Transverse colon (tissue), 4 donors: ENCODE data around the gene IBA57. TPM values are rescaled to one million over a fixed set of nuclear protein-coding genes. Genes with fewer than 3 reads are reported as not detected.
A peak's percentile ranks its signal among the peaks of the same experiment; 100 is the strongest.

Experiments used
- DNase-seq: peaks from one replicate; pipeline ENCODE4 v3.0.0-alpha.2; 2019
- H3K27ac ChIP-seq, 4 donors: fragments of 200-600 bp; sonication (generic); 2 replicates each; pipeline ENCODE4 v1.5.1; 2016 to 2018; ENCODE audit warnings: inconsistent platforms in 4 of 4
- H3K27me3 ChIP-seq: fragments of 200-600 bp; sonication (generic); 2 replicates; pipeline ENCODE4 v1.5.1; 2017; ENCODE audit warnings: inconsistent platforms
- H3K36me3 ChIP-seq, 4 donors: fragments of 200-600 bp; sonication (generic); 2 replicates each; pipeline ENCODE4 v1.5.1; 2017 to 2019; ENCODE audit warnings: inconsistent platforms in 4 of 4
- H3K4me1 ChIP-seq, 4 donors: fragments of 200-600 bp; sonication (generic); 2 replicates each; pipeline ENCODE4 v1.5.1; 2017 to 2020; ENCODE audit warnings: inconsistent platforms in 4 of 4
- H3K4me3 ChIP-seq, 4 donors: fragments of 200-600 bp; sonication (generic); 1 replicate in 1 of 4; 2 replicates in 3 of 4; pipeline versions ENCODE4 v1.5.1 to v1.6.1; 2017 to 2019; ENCODE audit warnings: inconsistent platforms in 4 of 4
- H3K9me3 ChIP-seq, 2 donors: fragments of 200-600 bp; sonication (generic); 2 replicates each; pipeline ENCODE4 v1.5.1; 2017 to 2019; ENCODE audit warnings: inconsistent platforms in 2 of 2
- CTCF ChIP-seq, 5 experiments: fragments of 200-600 bp in 3 of 5; fragments of 450-650 bp in 2 of 5; sonication (generic) in 3 of 5; IDR thresholded peaks; 1 replicate in 2 of 5; 2 replicates in 3 of 5; pipeline ENCODE4 v1.5.1; 2016 to 2017; ENCODE audit warnings: antibody characterized with exemption in 5 of 5, inconsistent platforms in 3 of 5, mild to moderate bottlenecking in 2 of 5, moderate library complexity in 1 of 5
- EP300 ChIP-seq: sonication (generic); formaldehyde crosslinking; IDR thresholded peaks from one replicate; pipeline ENCODE4 v1.6.1; 2017; ENCODE audit warnings: antibody characterized with exemption, low read depth
- POLR2A ChIP-seq: fragments of 450-650 bp; IDR thresholded peaks from one replicate; pipeline ENCODE4 v1.6.1; 2016; ENCODE audit warnings: antibody characterized with exemption, mild to moderate bottlenecking, moderate library complexity
- POLR2AphosphoS5 ChIP-seq, 3 donors: sonication (generic); formaldehyde crosslinking; IDR thresholded peaks; one replicate each; pipeline ENCODE4 v1.6.1; 2016; ENCODE audit warnings: antibody characterized with exemption in 3 of 3
- whole genome bisulfite sequencing, 2 donors: methylation state at CpG; one replicate each; pipeline ENCODE4 v1.1.5; 2018; ENCODE audit warnings: low coverage in 1 of 2; 5-methylcytosine and 5-hydroxymethylcytosine counted together
- in situ Hi-C, 4 donors: fragments of 200-750 bp; cut with MboI; loops; one replicate each; pipeline versions ENCODE4 v1.15.0 to v1.15.1; 2017; ENCODE audit warnings: low sequenced_read_pairs in 3 of 4, low pct_ligation_motif_present in 1 of 4, low pct_unique_long_range_greater_than_20kb in 1 of 4
- intact Hi-C: fragments of 100-400 bp; cut with DNase I; formaldehyde crosslinking; loops from one replicate; pipeline ENCODE4 v1.15.1; 2023; ENCODE audit warnings: low total_unique reads
- total RNA-seq, 4 donors: library from RNA; depleted of rRNA; stranded (reverse); fragments of >200 nt; gene quantifications; one replicate each; pipeline ENCODE4 v1.1.0, GENCODE V29; 2016

IBA57 gene
- total RNA-seq, 4 donors from 2014 or later: 7.5 to 13.5 (median 10.4) TPM

- peak overlapping the region in 1 of 4 donors; percentile 24 for H3K4me3 ChIP-seq
These were observed 14.3 kb upstream of the IBA57 start for GRCh38 chr1:228151180-228151925.

DNA sequence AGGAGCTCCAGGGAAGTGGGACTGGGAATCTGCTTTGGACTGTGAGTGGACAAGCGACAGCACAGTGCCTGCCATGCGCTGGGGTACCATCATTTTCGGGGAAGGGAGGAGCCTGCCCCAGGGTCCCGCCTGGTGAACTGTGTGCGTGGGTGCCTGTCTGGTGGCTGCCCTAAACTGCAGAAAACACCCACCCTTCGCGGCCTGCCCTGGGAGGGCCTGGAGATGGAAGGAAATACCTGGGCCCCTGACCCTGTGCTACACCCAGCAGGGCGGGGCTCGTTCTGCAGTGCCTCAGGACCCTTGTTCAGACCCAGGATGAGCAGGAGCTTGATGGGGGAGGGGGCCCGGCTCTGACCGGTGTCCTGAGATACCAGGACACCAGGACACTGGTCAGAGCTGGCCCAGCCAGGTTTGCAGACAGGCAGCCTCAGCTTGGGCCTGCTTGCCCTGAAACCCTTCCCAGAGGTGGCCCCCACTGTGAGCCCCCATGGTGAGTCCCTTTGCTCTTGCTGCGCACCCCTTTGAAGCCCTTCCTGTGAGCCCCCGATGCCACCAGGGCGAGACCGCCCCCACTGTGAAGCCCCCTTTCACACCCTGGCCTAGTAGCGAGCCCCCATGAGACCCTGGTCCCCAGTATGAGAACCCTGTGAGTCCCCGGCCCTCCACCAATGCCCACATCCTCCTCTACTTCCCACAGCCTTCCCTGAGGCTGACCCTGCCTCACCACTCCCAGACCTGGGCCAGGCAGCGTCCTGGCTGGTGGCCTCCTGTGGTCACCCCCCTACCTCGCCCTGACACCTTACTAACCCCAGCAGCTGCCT is 13.3 kb upstream of the IBA57 start:
- no peak for DNase-seq
- 82 to 87% methylated on average over 2 to 17 of the region's 19 CpGs for WGBS, 2 donors
- no peaks in the 10 kb centered on the region for H3K27me3 ChIP-seq
- H3K9me3 ChIP-seq: no peaks in the 10 kb centered on the region
- no peak for TF ChIP-seq POLR2AphosphoS5 (IDR thresholded peaks at IDR 0.05)
- TF ChIP-seq POLR2A: no peak
- TF ChIP-seq EP300: no peak
- TF ChIP-seq CTCF (IDR thresholded peaks at IDR 0.05): no peak
- intact Hi-C loops: no loop called here
- no peak overlapping the region for H3K4me3 ChIP-seq
- peak overlapping the region in 2 of 4 donors; percentile 88 to 97 for H3K27ac ChIP-seq
- no peaks in the 10 kb centered on the region for H3K36me3 ChIP-seq
- H3K4me1 ChIP-seq: peaks cover 5 to 34% (median 26%) of the 10 kb centered on the region in 4 donors
- in situ Hi-C loops: no loop called here

More at GRCh38 chr1:228151180-228151925, 14.3 kb upstream of the IBA57 start:
- peak; percentile 7 for DNase-seq
- Histone ChIP-seq H3K36me3 (no peaks in the 10 kb centered on the region), H3K27me3 (no peaks in the 10 kb centered on the region), H3K9me3 (no peaks in the 10 kb centered on the region), H3K27ac (peak overlapping the region; percentile 77 to 97 (median 84)), H3K4me1 (peaks cover 5 to 34% (median 26%) of the 10 kb centered on the region in 4 donors)
- intact Hi-C loops: no loop called here
- TF ChIP-seq POLR2AphosphoS5 (IDR thresholded peaks at IDR 0.05) (no peak), EP300 (no peak), CTCF (IDR thresholded peaks at IDR 0.05) (no peak), POLR2A (no peak)
- in situ Hi-C loops: no loop called here
- 65% methylated on average over 11 of the region's 12 CpGs; no CpG with 5 or more reads in 1 of the 2 donors for WGBS, 2 donors

DNA sequence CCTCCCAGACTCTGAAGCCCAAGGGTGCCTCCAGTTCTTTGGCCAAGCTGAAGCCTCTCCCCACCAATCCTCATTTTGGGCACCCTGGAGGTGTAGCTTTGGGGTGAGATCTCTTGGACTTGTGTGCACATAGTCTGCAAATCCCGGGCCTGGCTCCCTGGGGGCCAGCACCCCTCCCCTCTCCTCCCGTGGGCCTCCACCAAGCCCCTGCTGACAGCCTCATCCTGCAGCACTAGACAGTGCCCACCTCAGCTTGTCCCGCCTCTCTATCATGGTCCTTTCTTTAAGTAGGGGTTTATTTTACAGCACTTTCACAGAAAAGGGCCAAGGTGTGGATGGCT is 12.7 kb upstream of the IBA57 start:
- in situ Hi-C loops: no loop called here
- H3K27ac ChIP-seq: peak overlapping the region in 1 of 4 donors; percentile 97
- no peaks in the 10 kb centered on the region for H3K9me3 ChIP-seq
- H3K4me1 ChIP-seq: peaks cover 5 to 34% (median 26%) of the 10 kb centered on the region in 4 donors
- 78% methylated on average over 3 of the region's 3 CpGs; no CpG with 5 or more reads in 1 of the 2 donors for WGBS, 2 donors
- no peak for DNase-seq
- no peaks in the 10 kb centered on the region for H3K36me3 ChIP-seq
- TF ChIP-seq POLR2AphosphoS5 (IDR thresholded peaks at IDR 0.05) (no peak), CTCF (IDR thresholded peaks at IDR 0.05) (no peak), POLR2A (no peak), EP300 (no peak)
- H3K27me3 ChIP-seq: no peaks in the 10 kb centered on the region
- intact Hi-C loops: no loop called here
- H3K4me3 ChIP-seq: no peak overlapping the region

DNA sequence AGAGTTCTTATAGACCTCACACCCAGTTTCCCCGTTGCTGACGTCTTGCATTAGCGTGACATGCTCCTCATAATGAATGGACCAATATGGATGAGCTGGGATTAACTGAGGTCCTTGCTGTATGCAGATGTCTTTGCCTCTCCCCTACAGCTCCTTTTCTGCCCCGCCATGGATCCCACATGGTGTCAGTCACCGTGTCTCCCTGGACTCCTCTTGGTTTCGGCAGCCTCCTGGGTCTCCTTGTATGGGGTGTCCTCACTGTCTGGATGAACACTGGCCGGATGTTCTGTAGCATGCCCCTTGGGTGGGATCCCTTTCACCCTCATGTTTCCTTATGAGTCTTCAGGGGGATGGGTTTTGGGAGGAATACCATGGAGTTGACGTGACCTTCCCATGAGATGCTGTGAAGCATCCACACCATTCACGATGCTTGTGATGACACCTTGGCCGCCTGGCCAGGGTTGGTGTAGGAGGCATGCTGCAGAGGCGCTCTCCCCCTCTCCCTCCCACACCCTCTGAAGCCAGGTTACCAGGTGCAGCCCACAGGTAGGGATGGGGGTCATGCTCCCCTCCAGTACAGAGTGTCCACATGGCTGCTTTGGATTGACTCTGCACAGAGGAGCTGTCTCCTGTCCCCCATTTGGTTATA is 11.5 kb upstream of the IBA57 start:
- TF ChIP-seq POLR2AphosphoS5 (IDR thresholded peaks at IDR 0.05) (no peak), CTCF (IDR thresholded peaks at IDR 0.05) (no peak), POLR2A (no peak), EP300 (no peak)
- in situ Hi-C loops: no loop called here
- no peaks in the 10 kb centered on the region for H3K36me3 ChIP-seq
- WGBS, 2 donors: 77 to 86% methylated on average over 3 to 11 of the region's 11 CpGs
- peaks cover 5 to 26% (median 22%) of the 10 kb centered on the region in 4 donors for H3K4me1 ChIP-seq
- H3K4me3 ChIP-seq: no peak overlapping the region
- intact Hi-C loops: no loop called here
- no peaks in the 10 kb centered on the region for H3K9me3 ChIP-seq
- H3K27ac ChIP-seq: no peak overlapping the region
- DNase-seq: no peak
- H3K27me3 ChIP-seq: no peaks in the 10 kb centered on the region
